OCI-LY7 (cell line): ENCODE measurements around the gene LEPR. TPM values are rescaled to one million over a fixed set of nuclear protein-coding genes. Genes with fewer than 3 reads are reported as not detected.

Experiments used
- BruUV-seq: library from RNA; stranded (reverse); fragments of 400-500 nt; replicated peaks from 2 replicates; lab custom pipeline; 2021; lab: Mats Ljungman, UMichigan
- CTCF ChIA-PET: fragments of 300-600 bp; sonication (Branson Sonifier 250); formaldehyde crosslinking; loops from one replicate; lab custom pipeline; 2022; ENCODE audit warnings: antibody characterized with exemption; ENCODE audit not compliant: unreplicated experiment; lab: Charles Lee
- POLR2A ChIA-PET: fragments of 300-600 bp; sonication (Branson Sonifier 250); formaldehyde crosslinking; loops from one replicate; lab custom pipeline; 2022; ENCODE audit warnings: antibody characterized with exemption; lab: Charles Lee
- DNase-seq: peaks from one replicate; pipeline ENCODE4 v3.0.0-alpha.2; 2015; ENCODE audit warnings: low spot score
- H2AFZ ChIP-seq: fragments of 200-600 bp; sonication (generic), shearing (Covaris generic); 2 replicates; pipeline ENCODE4 v1.6.1; 2014; ENCODE audit warnings: mild to moderate bottlenecking, antibody characterized with exemption, low read length, moderate library complexity
- H3K27ac ChIP-seq: fragments of 200-600 bp; sonication (generic); 2 replicates; pipeline ENCODE4 v1.5.1; 2014; ENCODE audit warnings: mixed run types, low read depth, mild to moderate bottlenecking, moderate library complexity, low read length, inconsistent platforms; ENCODE audit not compliant: poor library complexity, severe bottlenecking
- H3K36me3 ChIP-seq: fragments of 200-600 bp; sonication (generic); 2 replicates; pipeline ENCODE4 v1.6.1; 2014; ENCODE audit warnings: mild to moderate bottlenecking, antibody characterized with exemption, low read length, moderate library complexity, mixed read lengths; ENCODE audit not compliant: insufficient read depth
- H3K4me1 ChIP-seq: fragments of 200-600 bp; sonication (generic); 2 replicates; pipeline ENCODE4 v1.5.1; 2014; ENCODE audit warnings: mild to moderate bottlenecking, low read length; ENCODE audit not compliant: insufficient read depth, poor library complexity, severe bottlenecking
- H3K4me2 ChIP-seq: fragments of 200-600 bp; sonication (generic); 2 replicates; pipeline ENCODE4 v1.6.1; 2014; ENCODE audit warnings: mild to moderate bottlenecking, low read length
- H3K4me3 ChIP-seq: fragments of 200-600 bp; sonication (generic); 2 replicates; pipeline ENCODE4 v1.5.1; 2014; ENCODE audit warnings: mild to moderate bottlenecking, low read depth, low read length; ENCODE audit not compliant: poor library complexity, severe bottlenecking
- H3K79me2 ChIP-seq: fragments of 200-600 bp; sonication (generic); 2 replicates; pipeline ENCODE4 v1.6.1; 2016; ENCODE audit warnings: low read depth, mild to moderate bottlenecking, low read length, moderate library complexity, mixed read lengths; ENCODE audit not compliant: insufficient read depth
- H3K9me2 ChIP-seq: fragments of 200-600 bp; sonication (generic); 2 replicates; pipeline ENCODE4 v1.6.1; 2016; ENCODE audit warnings: mild to moderate bottlenecking, low read length, mixed read lengths; ENCODE audit not compliant: insufficient read depth
- H3K9me3 ChIP-seq: fragments of 200-600 bp; sonication (generic); 2 replicates; pipeline ENCODE4 v1.6.1; 2014; ENCODE audit warnings: mild to moderate bottlenecking, mixed run types, low read length, mixed read lengths
- H4K20me1 ChIP-seq: fragments of 200-600 bp; sonication (generic); 2 replicates; pipeline ENCODE4 v1.6.1; 2014; ENCODE audit warnings: mild to moderate bottlenecking, antibody characterized with exemption, low read length, moderate library complexity, mixed read lengths; ENCODE audit not compliant: insufficient read depth
- CTCF ChIP-seq: fragments of 200-600 bp; sonication (generic); conservative IDR thresholded peaks from 2 replicates; pipeline ENCODE4 v1.5.1; 2014; ENCODE audit warnings: mild to moderate bottlenecking, antibody characterized with exemption, low read length, moderate library complexity, mixed read lengths
- EZH2phosphoT487 ChIP-seq: fragments of 200-600 bp; sonication (generic); IDR thresholded peaks from 2 replicates; pipeline ENCODE4 v1.6.1; 2018; ENCODE audit warnings: low read depth, borderline replicate concordance, mild to moderate bottlenecking, mixed run types, antibody characterized with exemption, low read length, moderate library complexity, mixed read lengths
- intact Hi-C: fragments of 100-400 bp; cut with micrococcal nuclease; formaldehyde crosslinking; loops from one replicate; pipeline ENCODE4 v1.10.0; 2022; ENCODE audit not compliant: unreplicated experiment
- total RNA-seq, 2 experiments: library from RNA; depleted of rRNA in 1 of 2; stranded (reverse); fragments of >200 nt in 1 of 2; shearing (Covaris generic) in 1 of 2; gene quantifications; 2 replicates each; pipeline ENCODE4 v1.2.3, GENCODE V29; 2014 to 2022

LEPR gene
- total RNA-seq, 2 experiments from 2014 or later = 0.63 to 0.68 TPM

GRCh38 chr1:65404941-65405340, 15.5 kb upstream of the LEPR start:
- CTCF ChIA-PET = interaction anchor here (1.0 to 1.5 kb wide), 2 partner anchors 14 to 286 kb away, joined by 3 to 4 read pairs; no protein-coding TSS in a partner anchor
- H3K9me3 ChIP-seq = no peaks in the 10 kb centered on the region

GRCh38 chr1:65407877-65408276, 12.6 kb upstream of the LEPR start:
- ChIA-PET CTCF (no interaction called here), POLR2A (no interaction called here)
- Histone ChIP-seq H3K4me1 (no peaks in the 10 kb centered on the region), H3K4me3 (no peak overlapping the region), H3K9me3 (no peaks in the 10 kb centered on the region), H3K4me2 (no peak overlapping the region), H3K27ac (no peak overlapping the region), H3K36me3 (peaks cover 5% of the 10 kb centered on the region; the same call in 1 of the 2 replicates), H3K79me2 (no peaks in the 10 kb centered on the region), H3K9me2 (no peaks in the 10 kb centered on the region), H4K20me1 (no peaks in the 10 kb centered on the region), H2AFZ (no peak overlapping the region)
- no TSS peak for BruUV-seq
- no peak for TF ChIP-seq CTCF
- TF ChIP-seq EZH2phosphoT487 = no peak
- no peak for DNase-seq
- intact Hi-C loops = no loop called here

More at GRCh38 chr1:65404941-65405340, 15.5 kb upstream of the LEPR start:
- POLR2A ChIA-PET = interaction anchor here (0.7 to 2.9 kb wide), 3 partner anchors 10 to 34 kb away, joined by 3 to 24 read pairs (median 5); partner anchors contain the start of genes LEPR and LEPROT
- H3K9me2 ChIP-seq = no peaks in the 10 kb centered on the region
- H3K4me1 ChIP-seq = no peaks in the 10 kb centered on the region
- no peaks in the 10 kb centered on the region for H3K79me2 ChIP-seq
- no peaks in the 10 kb centered on the region for H4K20me1 ChIP-seq
- TF ChIP-seq CTCF (no peak), EZH2phosphoT487 (no peak)
- BruUV-seq = no TSS peak
- no peaks in the 10 kb centered on the region for H3K36me3 ChIP-seq
- no peak overlapping the region for H3K4me2 ChIP-seq
- H3K27ac ChIP-seq = no peak overlapping the region
- DNase-seq = no peak
- H3K4me3 ChIP-seq = no peak overlapping the region
- intact Hi-C loops = no loop called here
- no peak overlapping the region for H2AFZ ChIP-seq

GRCh38 chr1:65409314-65409713, 11.2 kb upstream of the LEPR start:
- ChIA-PET CTCF (no interaction called here), POLR2A (interaction anchor here (0.7 to 2.6 kb wide), 2 partner anchors 10 to 12 kb away, joined by 4 to 14 read pairs; partner anchors contain the start of genes LEPR and LEPROT)
- Histone ChIP-seq H3K4me3 (no peak overlapping the region), H3K4me2 (no peak overlapping the region), H4K20me1 (no peaks in the 10 kb centered on the region), H2AFZ (no peak overlapping the region), H3K9me2 (no peaks in the 10 kb centered on the region), H3K36me3 (peaks cover 5% of the 10 kb centered on the region; the same call in 1 of the 2 replicates), H3K4me1 (no peaks in the 10 kb centered on the region), H3K27ac (no peak overlapping the region), H3K79me2 (no peaks in the 10 kb centered on the region), H3K9me3 (no peaks in the 10 kb centered on the region)
- TF ChIP-seq EZH2phosphoT487 = no peak
- TF ChIP-seq CTCF = no peak
- no TSS peak for BruUV-seq
- no peak for DNase-seq
- intact Hi-C loops = no loop called here
